HG02870 (cell line): ENCODE measurements around the gene CACNG7.
A peak's percentile ranks its signal among the peaks of the same experiment; 100 is the strongest.
"Not testable (repeated sequence)": the region's sequence is repeated elsewhere in the genome, so short reads cannot be mapped to it uniquely, and the experiment has no call there.

ENCODE experiments used
- ATAC-seq: cut with Tn5 transposase; IDR thresholded peaks from one replicate; pipeline ENCODE4 v1.9.1; 2021; ENCODE audit warnings: mild to moderate bottlenecking, moderate library complexity; ENCODE audit not compliant: unreplicated experiment

The CACNG7 gene, protein sequence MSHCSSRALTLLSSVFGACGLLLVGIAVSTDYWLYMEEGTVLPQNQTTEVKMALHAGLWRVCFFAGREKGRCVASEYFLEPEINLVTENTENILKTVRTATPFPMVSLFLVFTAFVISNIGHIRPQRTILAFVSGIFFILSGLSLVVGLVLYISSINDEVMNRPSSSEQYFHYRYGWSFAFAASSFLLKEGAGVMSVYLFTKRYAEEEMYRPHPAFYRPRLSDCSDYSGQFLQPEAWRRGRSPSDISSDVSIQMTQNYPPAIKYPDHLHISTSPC

DNA sequence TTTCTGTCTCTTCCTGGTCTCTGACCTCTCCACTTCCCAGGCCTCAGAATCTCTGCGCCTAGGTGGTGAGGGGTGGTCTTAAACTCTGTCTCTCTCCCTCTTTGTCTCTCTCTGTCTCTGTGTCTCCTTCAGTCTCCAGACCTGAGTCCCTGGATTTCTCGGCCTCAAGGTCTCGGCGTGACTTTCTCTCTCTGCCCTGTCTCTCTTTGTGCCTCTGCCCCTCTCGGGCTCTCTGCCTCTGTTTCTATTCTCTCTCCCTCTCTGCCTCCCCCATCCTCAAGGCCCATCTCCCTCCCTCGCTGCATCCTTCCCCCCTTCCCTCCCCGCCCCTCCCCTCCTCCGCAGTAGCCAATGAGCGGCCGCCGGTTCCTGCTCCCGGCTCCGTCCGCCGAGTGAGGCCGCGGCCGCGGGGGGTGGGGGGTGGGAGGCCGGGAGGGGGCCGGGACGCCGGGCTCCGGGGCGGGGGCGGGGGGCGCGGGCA is at the start of gene CACNG7:
TSS of gene CACNG7 (plus strand) at position 344 of the 481 bp plus-strand sequence. CDS start 3,554 bp downstream, outside the sequence.
- no peak for ATAC-seq

DNA sequence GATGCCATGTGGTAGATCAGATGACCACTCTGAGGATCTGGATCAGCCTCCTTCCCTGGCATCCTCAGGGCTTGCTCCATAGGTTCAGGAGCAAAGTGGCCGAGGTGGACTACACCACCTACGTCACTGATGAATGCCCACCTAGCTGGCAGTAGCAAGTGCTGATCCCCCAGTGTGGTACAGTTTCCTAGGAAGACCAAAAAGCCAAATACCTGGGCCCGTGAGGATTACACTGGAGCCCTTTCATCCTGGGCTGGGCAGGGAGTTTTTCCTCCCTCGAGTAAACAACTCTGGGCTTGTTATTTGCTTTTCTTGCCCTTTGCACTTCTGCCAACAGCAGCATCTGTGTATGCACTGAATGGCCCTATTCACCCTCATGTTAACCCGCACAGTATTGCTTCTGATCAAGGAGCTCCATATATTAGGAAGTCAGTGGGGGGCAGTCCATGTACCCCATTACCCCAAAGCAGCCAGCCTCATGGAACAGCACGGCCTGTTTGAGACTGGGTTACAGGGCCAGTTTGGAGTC is 44.7 kb upstream of the CACNG7 start:
- ATAC-seq, result no peak

- no peak for ATAC-seq
These were observed 43.6 kb upstream of the CACNG7 start for GRCh38 chr19:53865523-53865917.

DNA sequence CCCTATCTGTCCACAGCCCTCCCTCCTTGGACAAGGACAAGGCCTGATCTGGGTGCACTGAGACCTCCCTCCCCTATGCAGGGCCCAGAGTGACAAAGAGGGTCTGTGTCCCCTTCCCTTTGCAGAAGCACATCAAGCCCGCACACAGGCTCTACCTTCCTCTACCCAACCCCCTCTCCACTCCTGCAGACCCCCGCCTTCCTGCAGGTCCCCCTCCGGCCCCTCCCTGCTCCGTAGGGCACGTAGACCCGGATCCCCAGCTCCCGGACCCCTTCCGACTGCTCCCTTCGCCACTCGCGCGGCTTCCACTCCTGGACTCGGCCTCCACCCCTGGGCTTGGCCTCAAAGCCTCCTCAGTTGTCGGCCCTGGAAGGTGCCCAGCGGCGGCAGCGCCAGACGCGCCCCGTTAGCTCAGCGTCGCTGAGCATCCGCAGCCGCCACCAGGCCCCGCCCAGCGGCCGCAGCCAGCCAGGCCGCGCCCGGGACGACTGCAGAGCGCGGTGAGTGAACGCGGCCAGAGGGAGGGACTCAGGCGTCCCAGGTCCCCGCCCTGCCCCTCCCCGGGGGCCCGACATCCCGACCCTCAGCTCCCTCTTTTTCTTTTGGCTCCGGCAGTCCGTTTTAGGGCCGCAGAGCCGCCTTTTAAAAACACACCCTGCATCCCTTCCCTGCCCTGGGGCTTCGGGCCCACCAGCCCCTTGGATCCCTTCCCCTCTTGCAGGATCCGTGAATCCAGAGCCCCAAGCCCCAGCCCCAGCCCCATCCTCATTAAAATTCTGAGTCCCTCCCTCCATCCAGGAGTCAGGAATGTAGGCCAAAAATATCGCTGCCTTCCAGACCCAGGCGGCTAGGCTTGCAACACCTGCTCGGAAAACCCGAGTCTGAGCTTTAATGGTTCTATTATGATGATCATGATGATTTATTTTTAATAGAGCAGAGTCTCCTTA is 42.9 kb upstream of the CACNG7 start:
- no peak for ATAC-seq

GRCh38 chr19:53866865-53867224 is 42.2 kb upstream of the CACNG7 start:
- no peak for ATAC-seq

GRCh38 chr19:53867225-53868090 is 41.6 kb upstream of the CACNG7 start, which contains the start of gene MYADM:
TSS of gene MYADM (plus strand) at chr19:53867883. CDS start at chr19:53873530, 5,647 bp downstream.
- ATAC-seq, result peak; percentile 57

DNA sequence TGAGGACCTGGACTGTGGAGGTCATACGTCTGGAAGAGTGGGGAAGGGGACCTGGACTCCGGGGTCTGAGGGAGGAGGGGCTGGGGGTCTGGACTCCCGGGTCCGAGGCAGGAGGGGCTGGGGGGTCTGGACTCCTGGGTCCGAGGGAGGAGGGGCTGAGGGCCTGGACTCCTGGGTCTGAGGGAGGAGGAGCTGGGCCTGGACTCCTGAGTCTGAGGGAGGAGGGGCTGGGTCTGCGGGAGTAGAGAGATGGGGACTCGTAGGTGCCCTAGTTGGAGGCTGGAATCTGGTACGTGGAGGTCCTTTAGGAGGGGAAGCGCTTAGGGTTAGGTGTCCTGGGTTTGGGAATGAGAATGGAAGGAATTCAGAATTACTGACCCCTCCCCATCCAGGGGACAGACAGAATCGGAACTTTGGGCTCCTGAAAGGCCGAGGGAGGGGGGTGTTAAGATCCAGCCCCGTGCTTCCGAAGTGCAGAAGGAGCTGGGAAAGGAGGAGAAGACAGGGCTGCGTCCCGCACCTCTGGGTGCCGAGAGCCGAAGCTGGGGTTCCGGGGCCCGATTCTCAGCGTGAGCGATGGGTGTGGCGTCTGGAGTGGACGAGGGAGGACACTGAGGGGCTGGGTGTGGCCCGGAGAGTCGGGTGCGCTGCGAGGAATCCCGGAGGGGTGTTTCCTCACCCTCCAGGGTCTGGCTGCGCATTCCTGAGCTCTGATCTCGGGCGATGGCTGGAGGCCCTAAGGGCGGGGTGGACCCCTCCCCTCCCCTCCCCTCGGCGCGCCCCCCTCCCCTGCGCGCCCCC is 40.8 kb upstream of the CACNG7 start:
- ATAC-seq, result no peak

DNA sequence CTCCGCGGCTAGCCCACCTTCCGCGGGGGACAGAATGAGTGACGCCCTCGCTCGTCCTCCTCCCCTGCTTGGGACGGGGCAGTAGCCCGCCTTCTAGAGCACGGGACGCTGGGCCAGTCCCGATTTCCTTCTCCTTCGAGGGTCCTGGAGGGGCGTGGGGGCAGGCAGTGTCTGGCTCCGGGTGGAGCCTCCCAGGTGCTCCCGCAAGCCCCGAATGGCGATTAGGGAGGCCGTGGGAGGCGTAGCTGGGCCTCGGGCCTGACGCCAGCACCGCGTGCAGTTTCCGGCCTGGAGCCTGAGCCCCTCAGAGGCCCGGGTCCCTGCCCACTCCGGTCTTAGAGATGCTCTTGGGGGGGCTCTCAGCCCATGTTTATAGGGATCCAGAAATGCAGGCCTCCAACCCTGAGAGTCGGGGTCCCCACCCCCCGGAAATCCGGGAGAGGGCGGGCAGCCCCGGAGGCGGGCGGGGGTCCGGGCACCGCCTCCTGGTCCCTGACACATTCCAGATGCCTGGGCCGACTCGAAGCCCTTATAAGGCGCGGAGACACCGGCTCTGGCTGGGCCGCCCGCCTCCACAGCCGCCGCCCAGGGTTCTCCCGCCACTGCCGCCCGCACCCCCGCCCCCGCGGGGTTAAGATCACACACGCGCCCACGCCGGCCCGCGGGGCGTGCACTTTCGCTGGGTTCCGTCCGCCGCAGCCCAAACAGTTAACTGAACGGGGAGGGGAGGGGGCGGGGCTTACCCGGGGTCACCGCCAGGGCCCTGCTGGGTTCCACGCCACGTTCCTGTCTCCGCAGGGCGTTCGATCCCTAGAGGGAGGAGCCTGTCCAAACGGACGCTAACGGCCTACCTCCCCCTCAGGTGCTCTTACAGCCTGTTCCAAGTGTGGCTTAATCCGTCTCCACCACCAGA is 39.9 kb upstream of the CACNG7 start:
- ATAC-seq, result no peak

GRCh38 chr19:53869805-53870484 is 39.1 kb upstream of the CACNG7 start:
- not testable (repeated sequence) for ATAC-seq

- ATAC-seq, result no peak
These were observed 38.6 kb upstream of the CACNG7 start for GRCh38 chr19:53870485-53870844.

GRCh38 chr19:53871454-53871853 is 37.6 kb upstream of the CACNG7 start:
- no peak for ATAC-seq

GRCh38 chr19:53872762-53873161 is 36.3 kb upstream of the CACNG7 start:
- no peak for ATAC-seq

GRCh38 chr19:53873773-53874605 is 35.1 kb upstream of the CACNG7 start:
- ATAC-seq, result no peak

GRCh38 chr19:53874606-53874990 is 34.5 kb upstream of the CACNG7 start:
- ATAC-seq, result no peak

GRCh38 chr19:53875602-53876325 is 33.3 kb upstream of the CACNG7 start:
- ATAC-seq, result no peak

- no peak for ATAC-seq
These were observed 32.3 kb upstream of the CACNG7 start for GRCh38 chr19:53876651-53877224.
